ENCODE data around the gene NLE1.
A peak's percentile ranks its signal among the peaks of the same experiment; 100 is the strongest.
"Not testable (repeated sequence)": the region's sequence is repeated elsewhere in the genome, so short reads cannot be mapped to it uniquely, and the experiment has no call there.

The NLE1 gene

GRCh38 chr17:35141681-35142466, at the start of gene NLE1:
NLE1 (minus strand) TSS chr17:35142303; CDS start chr17:35142275, 28 bp downstream.
- peaks cover 21% of the 10 kb centered on the region for H3K79me2 ChIP-seq (ENCODE audit: control insufficient read depth, insufficient read depth, low read length, unreplicated experiment)
- peak within 1 kb of the TSS; percentile 88 for H3K4me3 ChIP-seq (ENCODE audit: low read depth, low read length)
- H3K27me3 ChIP-seq (ENCODE audit: insufficient read depth, low read length), result peaks cover 3% of the 10 kb centered on the region; the same call in 1 of the 2 replicates
- no peak within 1 kb of the TSS for H3K27ac ChIP-seq (ENCODE audit: low read depth, low read length)
- H3K36me3 ChIP-seq (ENCODE audit: insufficient read depth, low read length), result peaks cover 4% of the 10 kb centered on the region; the same call in 1 of the 2 replicates
- H2AFZ ChIP-seq (ENCODE audit: low read length, unreplicated experiment), result peak within 1 kb of the TSS; percentile 62
- H3K4me1 ChIP-seq (ENCODE audit: control insufficient read depth, insufficient read depth, low read length, unreplicated experiment), result no peaks in the 10 kb centered on the region

GRCh38 chr17:35191001-35191695, 49.0 kb upstream of the NLE1 start:
- Histone ChIP-seq H3K36me3 (ENCODE audit: insufficient read depth, low read length) (no peaks in the 10 kb centered on the region), H3K4me3 (ENCODE audit: low read depth, low read length) (no peak overlapping the region), H3K79me2 (ENCODE audit: control insufficient read depth, insufficient read depth, low read length, unreplicated experiment) (no peaks in the 10 kb centered on the region), H3K27ac (ENCODE audit: low read depth, low read length) (no peak overlapping the region), H3K27me3 (ENCODE audit: insufficient read depth, low read length) (no peaks in the 10 kb centered on the region), H2AFZ (ENCODE audit: low read length, unreplicated experiment) (no peak overlapping the region), H3K4me1 (ENCODE audit: control insufficient read depth, insufficient read depth, low read length, unreplicated experiment) (peaks cover 14% of the 10 kb centered on the region)

GRCh38 chr17:35189291-35189690, 47.2 kb upstream of the NLE1 start:
- no peak overlapping the region for H3K27ac ChIP-seq (ENCODE audit: low read depth, low read length)
- peaks cover 14% of the 10 kb centered on the region for H3K4me1 ChIP-seq (ENCODE audit: control insufficient read depth, insufficient read depth, low read length, unreplicated experiment)
- no peaks in the 10 kb centered on the region for H3K36me3 ChIP-seq (ENCODE audit: insufficient read depth, low read length)
- no peak overlapping the region for H3K4me3 ChIP-seq (ENCODE audit: low read depth, low read length)
- no peaks in the 10 kb centered on the region for H3K79me2 ChIP-seq (ENCODE audit: control insufficient read depth, insufficient read depth, low read length, unreplicated experiment)
- peaks cover 2% of the 10 kb centered on the region; the same call in 1 of the 2 replicates for H3K27me3 ChIP-seq (ENCODE audit: insufficient read depth, low read length)
- no peak overlapping the region for H2AFZ ChIP-seq (ENCODE audit: low read length, unreplicated experiment)

DNA sequence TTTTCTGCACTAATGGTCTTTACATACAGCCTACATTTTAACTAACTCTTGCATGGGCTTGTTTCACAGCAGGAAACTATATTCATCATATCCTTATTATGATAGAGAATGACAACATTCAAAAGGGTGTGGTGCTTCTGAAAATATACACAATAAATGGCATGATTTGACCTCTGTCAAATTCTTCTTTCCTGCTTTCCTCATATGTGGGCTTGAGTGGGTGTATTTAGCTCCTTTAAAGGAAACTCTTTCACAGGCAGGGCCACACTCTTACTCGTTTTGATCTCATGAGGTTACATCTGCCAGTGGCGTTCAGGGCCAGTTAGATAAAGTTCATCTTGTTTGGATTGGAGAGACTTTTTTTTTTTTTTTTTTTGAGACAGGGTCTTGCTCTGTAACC, 46.0 kb upstream of the NLE1 start:
- H3K27me3 ChIP-seq (ENCODE audit: insufficient read depth, low read length), result peaks cover 11% of the 10 kb centered on the region; the same call in 1 of the 2 replicates

DNA sequence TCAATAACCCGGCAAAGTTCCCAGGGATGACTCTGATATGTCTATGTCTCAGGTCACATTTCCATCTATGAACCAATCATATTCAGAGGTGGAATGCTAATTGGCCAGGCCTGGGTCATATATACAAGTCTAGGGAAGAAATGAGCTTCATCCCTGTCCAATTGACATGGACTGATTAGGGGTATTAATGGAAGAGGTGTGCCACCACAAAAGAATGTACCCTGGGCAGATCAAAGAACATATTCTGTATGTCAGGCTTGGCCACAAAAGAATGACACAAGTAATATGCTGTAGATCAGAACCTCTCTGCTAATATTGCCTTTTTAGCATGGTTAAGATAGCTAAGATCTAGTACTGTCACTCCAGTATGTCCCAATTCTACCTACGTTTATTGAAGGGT, 45.4 kb upstream of the NLE1 start:
- peaks cover 17% of the 10 kb centered on the region for H3K27me3 ChIP-seq (ENCODE audit: insufficient read depth, low read length)
- no peak overlapping the region for H3K27ac ChIP-seq (ENCODE audit: low read depth, low read length)

More for the DNA sequence above, 46.0 kb upstream of the NLE1 start:
- Histone ChIP-seq H3K4me3 (ENCODE audit: low read depth, low read length) (no peak overlapping the region), H3K27ac (ENCODE audit: low read depth, low read length) (no peak overlapping the region), H3K4me1 (ENCODE audit: control insufficient read depth, insufficient read depth, low read length, unreplicated experiment) (peaks cover 14% of the 10 kb centered on the region), H3K36me3 (ENCODE audit: insufficient read depth, low read length) (no peaks in the 10 kb centered on the region), H2AFZ (ENCODE audit: low read length, unreplicated experiment) (no peak overlapping the region), H3K79me2 (ENCODE audit: control insufficient read depth, insufficient read depth, low read length, unreplicated experiment) (no peaks in the 10 kb centered on the region)

DNA sequence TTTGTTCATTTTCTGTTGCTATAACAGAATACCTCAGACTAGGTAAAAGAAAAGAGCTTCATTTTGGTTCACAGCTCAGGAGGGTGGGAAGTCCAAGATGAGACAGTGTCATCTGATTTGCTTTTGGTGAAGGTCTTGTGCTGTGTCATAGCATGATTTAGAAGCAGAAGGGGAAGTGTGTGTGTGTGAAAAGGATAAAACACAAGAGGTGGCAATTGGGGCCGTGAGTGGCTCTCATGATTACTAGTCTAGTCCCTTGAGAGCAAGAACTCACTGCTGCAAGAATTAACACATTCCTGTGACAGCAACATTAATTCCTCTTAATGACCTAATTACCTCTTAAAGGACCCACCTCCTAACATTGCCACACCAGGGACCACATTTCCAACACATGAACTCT, 43.7 kb upstream of the NLE1 start:
- no peaks in the 10 kb centered on the region for H3K36me3 ChIP-seq (ENCODE audit: insufficient read depth, low read length)
- no peak overlapping the region for H2AFZ ChIP-seq (ENCODE audit: low read length, unreplicated experiment)
- no peak overlapping the region for H3K4me3 ChIP-seq (ENCODE audit: low read depth, low read length)
- no peaks in the 10 kb centered on the region for H3K79me2 ChIP-seq (ENCODE audit: control insufficient read depth, insufficient read depth, low read length, unreplicated experiment)
- H3K27ac ChIP-seq (ENCODE audit: low read depth, low read length), result no peak overlapping the region
- H3K4me1 ChIP-seq (ENCODE audit: control insufficient read depth, insufficient read depth, low read length, unreplicated experiment), result peaks cover 14% of the 10 kb centered on the region
- H3K27me3 ChIP-seq (ENCODE audit: insufficient read depth, low read length), result peaks cover 17% of the 10 kb centered on the region

More for the DNA sequence above, 45.4 kb upstream of the NLE1 start:
- Histone ChIP-seq H2AFZ (ENCODE audit: low read length, unreplicated experiment) (no peak overlapping the region), H3K36me3 (ENCODE audit: insufficient read depth, low read length) (no peaks in the 10 kb centered on the region), H3K4me3 (ENCODE audit: low read depth, low read length) (no peak overlapping the region), H3K4me1 (ENCODE audit: control insufficient read depth, insufficient read depth, low read length, unreplicated experiment) (peaks cover 14% of the 10 kb centered on the region), H3K79me2 (ENCODE audit: control insufficient read depth, insufficient read depth, low read length, unreplicated experiment) (no peaks in the 10 kb centered on the region)

- no peaks in the 10 kb centered on the region for H3K36me3 ChIP-seq (ENCODE audit: insufficient read depth, low read length)
- no peak overlapping the region for H2AFZ ChIP-seq (ENCODE audit: low read length, unreplicated experiment)
- no peak overlapping the region for H3K4me3 ChIP-seq (ENCODE audit: low read depth, low read length)
- H3K27ac ChIP-seq (ENCODE audit: low read depth, low read length), result no peak overlapping the region
- peaks cover 17% of the 10 kb centered on the region for H3K27me3 ChIP-seq (ENCODE audit: insufficient read depth, low read length)
- H3K4me1 ChIP-seq (ENCODE audit: control insufficient read depth, insufficient read depth, low read length, unreplicated experiment), result peaks cover 10% of the 10 kb centered on the region
- no peaks in the 10 kb centered on the region for H3K79me2 ChIP-seq (ENCODE audit: control insufficient read depth, insufficient read depth, low read length, unreplicated experiment)
Observed at GRCh38 chr17:35184274-35184673, 42.2 kb upstream of the NLE1 start.

GRCh38 chr17:35183332-35183731, 41.2 kb upstream of the NLE1 start:
- H2AFZ ChIP-seq (ENCODE audit: low read length, unreplicated experiment), result no peak overlapping the region
- peaks cover 17% of the 10 kb centered on the region for H3K27me3 ChIP-seq (ENCODE audit: insufficient read depth, low read length)
- H3K36me3 ChIP-seq (ENCODE audit: insufficient read depth, low read length), result no peaks in the 10 kb centered on the region

GRCh38 chr17:35179379-35179778, 37.3 kb upstream of the NLE1 start:
- not testable (repeated sequence) for H3K4me3 ChIP-seq (ENCODE audit: low read depth, low read length); H3K36me3 ChIP-seq (ENCODE audit: insufficient read depth, low read length); H3K27ac ChIP-seq (ENCODE audit: low read depth, low read length); H2AFZ ChIP-seq (ENCODE audit: low read length, unreplicated experiment); H3K4me1 ChIP-seq (ENCODE audit: control insufficient read depth, insufficient read depth, low read length, unreplicated experiment); H3K79me2 ChIP-seq (ENCODE audit: control insufficient read depth, insufficient read depth, low read length, unreplicated experiment)
- H3K27me3 ChIP-seq (ENCODE audit: insufficient read depth, low read length), result peaks cover 16% of the 10 kb centered on the region

More at GRCh38 chr17:35183332-35183731, 41.2 kb upstream of the NLE1 start:
- no peak overlapping the region for H3K4me3 ChIP-seq (ENCODE audit: low read depth, low read length)
- H3K4me1 ChIP-seq (ENCODE audit: control insufficient read depth, insufficient read depth, low read length, unreplicated experiment), result peaks cover 7% of the 10 kb centered on the region
- H3K27ac ChIP-seq (ENCODE audit: low read depth, low read length), result no peak overlapping the region
- H3K79me2 ChIP-seq (ENCODE audit: control insufficient read depth, insufficient read depth, low read length, unreplicated experiment), result no peaks in the 10 kb centered on the region

DNA sequence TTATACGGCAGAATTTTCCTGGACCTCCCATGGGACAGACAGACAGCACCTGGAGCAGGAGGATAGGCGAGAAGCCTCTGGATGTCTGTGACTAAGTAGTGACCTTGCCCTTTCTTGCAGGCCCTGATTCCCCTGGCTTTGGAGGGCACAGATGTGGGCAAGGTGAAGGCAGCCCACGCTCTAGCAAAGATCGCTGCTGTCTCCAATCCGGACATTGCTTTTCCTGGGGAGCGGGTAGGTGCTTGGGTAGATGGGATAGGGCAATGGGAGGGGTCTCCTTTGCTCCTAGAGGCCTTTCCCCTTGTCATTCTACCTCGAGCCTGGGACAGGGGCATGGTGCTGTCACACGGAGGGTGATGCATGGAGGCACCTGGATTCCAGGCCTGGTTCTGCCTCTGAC, 34.8 kb upstream of the NLE1 start:
- Histone ChIP-seq H2AFZ (ENCODE audit: low read length, unreplicated experiment) (no peak overlapping the region), H3K4me3 (ENCODE audit: low read depth, low read length) (no peak overlapping the region), H3K36me3 (ENCODE audit: insufficient read depth, low read length) (no peaks in the 10 kb centered on the region), H3K79me2 (ENCODE audit: control insufficient read depth, insufficient read depth, low read length, unreplicated experiment) (no peaks in the 10 kb centered on the region), H3K4me1 (ENCODE audit: control insufficient read depth, insufficient read depth, low read length, unreplicated experiment) (peaks cover under 1% of the 10 kb centered on the region), H3K27me3 (ENCODE audit: insufficient read depth, low read length) (no peaks in the 10 kb centered on the region), H3K27ac (ENCODE audit: low read depth, low read length) (no peak overlapping the region)
